Cardiac fibroblast (primary cell): ENCODE measurements around the gene MGAT4C.
A peak's percentile ranks its signal among the peaks of the same experiment; 100 is the strongest.

Experiments
- DNase-seq, 2 donors: peaks; one replicate each; pipeline versions ENCODE4 v3.0.0 to v3.0.0-alpha.2; 2010; ENCODE audit warnings: low read depth in 2 of 2
- H3K4me3 ChIP-seq, 2 donors: replicated peaks in 1 of 2; 1 replicate in 1 of 2; 2 replicates in 1 of 2; pipeline ENCODE4 v1.5.1; 2011; ENCODE audit warnings: low read depth in 2 of 2, low read length in 2 of 2, mild to moderate bottlenecking in 2 of 2, moderate library complexity in 1 of 2
- CTCF ChIP-seq: IDR thresholded peaks from one replicate; pipeline ENCODE4 v1.5.1; 2011; ENCODE audit warnings: low read depth, mild to moderate bottlenecking, low read length, inconsistent platforms

MGAT4C gene

GRCh38 chr12:86213012-86213411, 43.2 kb downstream of the MGAT4C start:
- no peak for TF ChIP-seq CTCF
- DNase-seq: no peak
- no peak overlapping the region for H3K4me3 ChIP-seq

- H3K4me3 ChIP-seq: no peak overlapping the region
- TF ChIP-seq CTCF: no peak
- no peak for DNase-seq
Measured at GRCh38 chr12:86198696-86199444, 57.3 kb downstream of the MGAT4C start.

- no peak for DNase-seq
- H3K4me3 ChIP-seq: no peak overlapping the region
- TF ChIP-seq CTCF: no peak
Measured at GRCh38 chr12:86196465-86196864, 59.7 kb downstream of the MGAT4C start.

- no peak for TF ChIP-seq CTCF
- no peak overlapping the region for H3K4me3 ChIP-seq
Measured at GRCh38 chr12:86194721-86195120, 61.5 kb downstream of the MGAT4C start.

GRCh38 chr12:86193931-86194330, 62.3 kb downstream of the MGAT4C start:
- peak; percentile 0 to 15 for DNase-seq
- no peak for TF ChIP-seq CTCF
- no peak overlapping the region for H3K4me3 ChIP-seq

More at GRCh38 chr12:86194721-86195120, 61.5 kb downstream of the MGAT4C start:
- no peak for DNase-seq

GRCh38 chr12:86188226-86188625, 68.0 kb downstream of the MGAT4C start:
- no peak for DNase-seq
- no peak for TF ChIP-seq CTCF
- H3K4me3 ChIP-seq: no peak overlapping the region

- TF ChIP-seq CTCF: no peak
- H3K4me3 ChIP-seq: no peak overlapping the region
- peak in 1 of 2 donors; percentile 5 for DNase-seq
Measured at GRCh38 chr12:86186449-86186848, 69.7 kb downstream of the MGAT4C start.
